Loucy (cell line): ENCODE data around the gene OR52E1.

Experiments
- CTCF ChIP-seq: fragments of 200-600 bp; sonication (generic); conservative IDR thresholded peaks from 2 replicates; pipeline ENCODE4 v1.5.1; 2014; ENCODE audit warnings: mild to moderate bottlenecking, antibody characterized with exemption, low read length
- EZH2phosphoT487 ChIP-seq: fragments of 200-600 bp; IDR thresholded peaks from 2 replicates; pipeline ENCODE4 v1.6.1; 2018; ENCODE audit warnings: antibody characterized with exemption, mild to moderate bottlenecking, moderate library complexity, borderline replicate concordance

DNA sequence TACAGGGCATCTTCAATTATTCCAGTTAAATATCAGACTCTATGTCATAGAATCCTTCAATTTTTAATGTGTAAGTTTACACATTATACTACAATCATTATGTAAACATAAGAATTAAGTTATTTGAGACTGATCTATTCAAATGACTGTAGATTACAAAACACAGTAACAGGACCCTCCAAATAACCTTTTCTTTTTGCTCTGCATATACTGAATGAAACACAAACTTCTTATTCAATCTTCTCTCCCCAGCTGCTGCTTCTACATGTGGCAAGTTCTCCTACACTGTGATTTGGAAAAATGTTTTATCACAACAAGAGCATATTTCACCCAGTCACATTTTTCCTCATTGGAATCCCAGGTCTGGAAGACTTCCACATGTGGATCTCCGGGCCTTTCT lies 23.1 kb upstream of the OR52E1 start, which contains the start of gene OR52J3:
- TF ChIP-seq CTCF (no peak), EZH2phosphoT487 (no peak)
